ENCODE results near the gene GYG2.
"Not testable (repeated sequence)": the region's sequence is repeated elsewhere in the genome, so short reads cannot be mapped to it uniquely, and the experiment has no call there.

Gene GYG2

GRCh38 chrX:2802376-2803090 is 26.2 kb upstream of the GYG2 start:
- H3K4me3 Mint-ChIP-seq, H3K27me3 Mint-ChIP-seq, H3K27ac Mint-ChIP-seq, H3K4me1 Mint-ChIP-seq, H3K36me3 Mint-ChIP-seq, H3K9me3 Mint-ChIP-seq, ATAC-seq: not testable (repeated sequence)

GRCh38 chrX:2803486-2803885 is 25.2 kb upstream of the GYG2 start:
- not testable (repeated sequence) for H3K36me3 Mint-ChIP-seq, H3K4me3 Mint-ChIP-seq, H3K27me3 Mint-ChIP-seq, H3K9me3 Mint-ChIP-seq, H3K27ac Mint-ChIP-seq, H3K4me1 Mint-ChIP-seq, ATAC-seq

- not testable (repeated sequence) for ATAC-seq, H3K27me3 Mint-ChIP-seq, H3K9me3 Mint-ChIP-seq, H3K4me3 Mint-ChIP-seq, H3K36me3 Mint-ChIP-seq, H3K4me1 Mint-ChIP-seq, H3K27ac Mint-ChIP-seq
Observed at GRCh38 chrX:2804106-2804843, 24.5 kb upstream of the GYG2 start.

GRCh38 chrX:2804858-2805257 is 23.9 kb upstream of the GYG2 start:
- not testable (repeated sequence) for H3K9me3 Mint-ChIP-seq, H3K4me3 Mint-ChIP-seq, ATAC-seq, H3K27ac Mint-ChIP-seq, H3K4me1 Mint-ChIP-seq, H3K36me3 Mint-ChIP-seq
- H3K27me3 Mint-ChIP-seq, result peaks cover 12% of the 10 kb centered on the region

- H3K4me3 Mint-ChIP-seq, result no peak overlapping the region
- ATAC-seq, result no peak
- H3K4me1 Mint-ChIP-seq, result no peaks in the 10 kb centered on the region
- H3K27ac Mint-ChIP-seq, result no peak overlapping the region
- H3K27me3 Mint-ChIP-seq, result peaks cover 12% of the 10 kb centered on the region
- H3K36me3 Mint-ChIP-seq, result no peaks in the 10 kb centered on the region
- no peaks in the 10 kb centered on the region for H3K9me3 Mint-ChIP-seq
Observed at GRCh38 chrX:2811271-2811670, 17.5 kb upstream of the GYG2 start.

- H3K4me3 Mint-ChIP-seq, result peak overlapping the region; percentile 51
- H3K9me3 Mint-ChIP-seq, H3K36me3 Mint-ChIP-seq, H3K4me1 Mint-ChIP-seq, ATAC-seq, H3K27ac Mint-ChIP-seq: not testable (repeated sequence)
- H3K27me3 Mint-ChIP-seq, result peaks cover 12% of the 10 kb centered on the region
Observed at GRCh38 chrX:2812161-2812907, 16.4 kb upstream of the GYG2 start.

- ATAC-seq, result no peak
- no peaks in the 10 kb centered on the region for H3K36me3 Mint-ChIP-seq
- no peaks in the 10 kb centered on the region for H3K4me1 Mint-ChIP-seq
- H3K9me3 Mint-ChIP-seq, result no peaks in the 10 kb centered on the region
- H3K27ac Mint-ChIP-seq, result no peak overlapping the region
- H3K4me3 Mint-ChIP-seq, result no peak overlapping the region
- no peaks in the 10 kb centered on the region for H3K27me3 Mint-ChIP-seq
Observed at GRCh38 chrX:2817036-2817435, 11.7 kb upstream of the GYG2 start.

- ATAC-seq, result no peak
- Mint-ChIP-seq H3K36me3 (no peaks in the 10 kb centered on the region), H3K27me3 (no peaks in the 10 kb centered on the region), H3K27ac (no peak overlapping the region), H3K4me3 (no peak overlapping the region), H3K9me3 (no peaks in the 10 kb centered on the region), H3K4me1 (no peaks in the 10 kb centered on the region)
Observed at GRCh38 chrX:2819345-2820135, 9.2 kb upstream of the GYG2 start.

GRCh38 chrX:2820136-2820771 is 8.5 kb upstream of the GYG2 start:
- no peaks in the 10 kb centered on the region for H3K27me3 Mint-ChIP-seq
- no peaks in the 10 kb centered on the region for H3K9me3 Mint-ChIP-seq
- no peaks in the 10 kb centered on the region for H3K36me3 Mint-ChIP-seq
- H3K27ac Mint-ChIP-seq, result no peak overlapping the region
- no peaks in the 10 kb centered on the region for H3K4me1 Mint-ChIP-seq
- no peak overlapping the region for H3K4me3 Mint-ChIP-seq
- no peak for ATAC-seq

GRCh38 chrX:2823795-2824386 is 4.8 kb upstream of the GYG2 start:
- no peak for ATAC-seq
- no peaks in the 10 kb centered on the region for H3K27me3 Mint-ChIP-seq
- H3K27ac Mint-ChIP-seq, result no peak overlapping the region
- H3K36me3 Mint-ChIP-seq, result no peaks in the 10 kb centered on the region
- H3K9me3 Mint-ChIP-seq, result no peaks in the 10 kb centered on the region
- no peaks in the 10 kb centered on the region for H3K4me1 Mint-ChIP-seq
- no peak overlapping the region for H3K4me3 Mint-ChIP-seq

- no peak for ATAC-seq
- Mint-ChIP-seq H3K27me3 (no peaks in the 10 kb centered on the region), H3K4me1 (no peaks in the 10 kb centered on the region), H3K4me3 (no peak overlapping the region), H3K36me3 (no peaks in the 10 kb centered on the region), H3K9me3 (no peaks in the 10 kb centered on the region), H3K27ac (no peak overlapping the region)
Observed at GRCh38 chrX:2824886-2825285, 3.8 kb upstream of the GYG2 start.

GRCh38 chrX:2828959-2829411 is 255 bp downstream of the GYG2 start:
- Mint-ChIP-seq H3K27me3 (peaks cover 15% of the 10 kb centered on the region), H3K27ac (no peak overlapping the region), H3K36me3 (no peaks in the 10 kb centered on the region), H3K4me1 (no peaks in the 10 kb centered on the region), H3K4me3 (no peak overlapping the region), H3K9me3 (no peaks in the 10 kb centered on the region)
- no peak for ATAC-seq

GRCh38 chrX:2829469-2830246 is 928 bp downstream of the GYG2 start:
- H3K4me1 Mint-ChIP-seq, result no peaks in the 10 kb centered on the region
- H3K27me3 Mint-ChIP-seq, result peaks cover 15% of the 10 kb centered on the region
- ATAC-seq, result no peak
- H3K36me3 Mint-ChIP-seq, result no peaks in the 10 kb centered on the region
- no peak overlapping the region for H3K27ac Mint-ChIP-seq
- no peak overlapping the region for H3K4me3 Mint-ChIP-seq
- no peaks in the 10 kb centered on the region for H3K9me3 Mint-ChIP-seq

All from stimulated activated memory B cell treated with anti-CD40 and anti-IgM and Interleukin-4, amounts not matched to agents 10 μg/mL and 1 μg/mL and 100 μg/mL, for 72 hours (primary cell).